HG03469 (cell line): ENCODE results near the gene STRIT1.

Source experiments
- ATAC-seq: cut with Tn5 transposase; IDR thresholded peaks from one replicate; pipeline ENCODE4 v1.9.1; 2021; ENCODE audit warnings: mild to moderate bottlenecking, moderate library complexity, moderate number of reproducible peaks; ENCODE audit not compliant: unreplicated experiment

STRIT1 gene

DNA sequence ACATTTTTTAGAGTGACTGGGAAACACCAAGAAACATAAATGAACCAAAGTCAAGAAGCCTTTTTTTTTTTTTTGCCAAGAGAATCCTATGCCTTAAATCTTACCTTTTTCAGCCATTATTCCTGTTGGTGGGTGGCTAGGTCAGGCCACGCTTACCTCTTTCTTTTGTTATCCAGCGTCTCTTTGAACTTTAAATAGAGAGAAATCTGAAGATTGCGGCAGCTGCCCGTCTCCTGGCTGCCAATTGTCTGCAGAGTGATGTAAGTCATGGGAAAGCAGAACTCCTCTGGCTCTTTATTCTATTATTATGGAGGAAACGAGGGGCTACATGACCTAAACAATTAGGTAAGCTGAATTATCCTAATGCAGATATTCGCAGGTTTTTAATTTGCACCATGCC lies at the start of gene STRIT1:
TSS of gene STRIT1 (minus strand) at position 168 of the 400 bp plus-strand sequence.
- no peak for ATAC-seq

GRCh38 chr3:155342344-155342743 lies 48.9 kb upstream of the STRIT1 start:
- ATAC-seq: no peak

DNA sequence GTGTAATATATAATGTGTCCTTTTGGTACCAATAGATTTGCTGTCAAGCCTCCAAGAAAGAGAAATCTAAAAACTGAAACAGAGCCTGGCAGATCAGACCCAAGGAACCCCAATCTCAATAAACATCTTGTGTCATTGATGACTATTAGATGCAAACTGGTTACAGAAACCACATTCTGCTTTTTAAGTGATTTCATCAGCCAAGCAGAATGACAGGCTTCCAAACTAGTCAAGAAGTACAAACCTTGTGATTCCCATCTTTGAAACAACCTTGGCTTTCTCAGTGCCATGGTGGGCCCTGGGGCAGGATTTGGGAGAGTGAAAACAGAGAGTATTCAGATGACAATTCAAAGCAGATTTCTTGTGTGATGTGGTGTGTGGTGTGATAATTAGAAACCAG lies 45.6 kb upstream of the STRIT1 start:
- no peak for ATAC-seq

- ATAC-seq: peak; percentile 36
Measured at GRCh38 chr3:155335724-155336354, 42.4 kb upstream of the STRIT1 start.

DNA sequence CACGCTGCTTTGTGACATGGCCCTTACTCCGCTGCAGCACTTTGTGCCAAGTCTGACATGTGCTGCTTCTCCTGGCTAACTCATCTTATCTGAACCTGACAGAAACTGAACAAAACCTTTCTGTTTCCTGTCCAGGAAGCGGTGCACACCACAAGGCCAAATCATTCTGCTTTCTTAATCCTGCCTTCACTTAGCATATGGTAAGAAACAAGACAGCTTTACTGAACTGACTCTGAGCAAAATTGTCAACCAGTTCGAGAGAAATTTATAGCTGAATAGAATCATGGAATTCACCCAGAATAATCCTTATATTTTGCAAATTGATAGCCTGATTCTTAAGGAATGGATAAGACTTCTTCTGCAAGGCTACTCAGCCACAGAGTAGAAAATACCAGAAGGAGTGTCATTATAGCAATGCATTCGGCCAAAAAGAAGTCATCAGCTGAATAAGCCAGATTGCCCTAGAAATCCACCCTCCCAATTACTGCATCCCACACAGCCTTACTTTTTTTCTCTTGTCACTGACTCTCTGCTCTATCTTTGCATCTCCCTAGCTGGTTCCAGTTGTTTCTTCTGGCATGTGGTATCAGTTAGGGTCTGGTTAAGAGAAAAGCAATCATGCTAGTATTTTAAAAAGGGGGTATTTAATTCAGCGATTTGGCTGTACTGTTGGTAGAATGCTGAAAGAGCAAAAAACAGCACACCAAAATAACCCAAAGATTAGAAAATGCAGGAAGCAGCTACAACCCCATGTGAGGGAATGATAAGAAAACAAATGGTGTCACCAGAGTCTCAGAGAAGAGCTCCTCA lies 41.6 kb upstream of the STRIT1 start:
- ATAC-seq: peak; percentile 96

GRCh38 chr3:155334215-155334913 lies 40.9 kb upstream of the STRIT1 start:
- ATAC-seq: no peak

DNA sequence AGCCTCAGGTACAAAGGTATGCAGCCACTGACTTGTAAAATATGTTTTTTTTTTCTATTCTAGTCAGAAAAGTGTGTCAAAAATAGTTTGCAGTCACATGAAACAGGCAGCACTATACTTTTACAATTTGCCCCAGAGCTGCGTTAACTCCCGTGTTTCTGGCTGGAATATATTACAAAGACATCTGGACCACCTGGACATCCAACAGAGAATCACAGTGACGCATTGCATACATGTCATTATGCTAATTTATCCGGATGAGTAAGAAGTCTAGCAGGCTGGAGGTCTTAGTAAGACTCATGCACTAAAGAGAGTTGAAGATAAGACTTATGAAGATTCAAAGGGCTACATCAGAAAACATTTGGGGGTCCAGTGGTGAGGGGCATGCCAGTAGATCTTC lies 39.2 kb upstream of the STRIT1 start:
- ATAC-seq: no peak

GRCh38 chr3:155331078-155331477 lies 37.6 kb upstream of the STRIT1 start:
- no peak for ATAC-seq

- no peak for ATAC-seq
Measured at GRCh38 chr3:155330370-155330769, 36.9 kb upstream of the STRIT1 start.

- no peak for ATAC-seq
Measured at GRCh38 chr3:155329513-155330048, 36.1 kb upstream of the STRIT1 start.

GRCh38 chr3:155327871-155328270 lies 34.4 kb upstream of the STRIT1 start:
- no peak for ATAC-seq

DNA sequence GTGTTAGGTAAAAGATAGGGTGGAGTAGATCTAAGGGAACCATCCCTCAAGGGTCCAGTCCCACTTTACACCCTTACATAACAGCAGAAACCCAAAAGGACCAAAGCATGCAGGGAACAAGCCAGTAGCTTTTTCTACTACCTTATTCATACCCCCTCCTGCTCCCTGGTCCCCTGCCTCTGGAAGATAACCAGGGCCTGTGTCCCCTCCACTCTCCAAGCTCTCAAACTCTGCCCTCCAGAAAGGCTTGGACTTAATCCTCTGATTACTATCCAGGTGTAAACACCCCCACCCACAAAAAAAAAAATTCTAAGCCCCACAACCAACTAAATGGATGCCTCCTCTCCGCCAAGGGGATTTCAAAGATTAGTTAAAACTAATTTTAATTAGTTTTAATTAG lies 33.9 kb upstream of the STRIT1 start:
- ATAC-seq: no peak

DNA sequence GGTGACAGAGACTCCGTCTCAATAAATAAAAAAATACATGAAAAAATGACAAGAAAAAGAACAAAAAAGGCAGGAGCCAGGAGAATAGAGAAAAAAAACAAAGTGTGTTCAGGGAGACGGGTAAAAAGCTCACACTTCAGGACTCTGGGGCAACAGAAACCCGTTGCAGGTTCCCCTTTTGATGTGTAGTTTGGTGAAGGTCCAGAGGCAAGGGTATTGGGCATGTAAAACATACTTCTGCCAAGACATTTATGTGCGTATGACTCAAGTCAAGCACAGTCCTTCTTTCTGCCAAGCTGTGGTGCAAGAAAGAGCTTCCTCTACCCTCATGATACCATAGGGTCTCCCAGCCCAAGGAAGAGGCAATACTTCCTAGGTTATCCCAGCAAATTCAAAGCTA lies 33.4 kb upstream of the STRIT1 start:
- ATAC-seq: no peak

- ATAC-seq: no peak
Measured at GRCh38 chr3:155326244-155326643, 32.8 kb upstream of the STRIT1 start.

GRCh38 chr3:155325263-155325835 lies 31.9 kb upstream of the STRIT1 start:
- no peak for ATAC-seq

GRCh38 chr3:155323063-155323666 lies 29.7 kb upstream of the STRIT1 start:
- peak; percentile 90 for ATAC-seq

DNA sequence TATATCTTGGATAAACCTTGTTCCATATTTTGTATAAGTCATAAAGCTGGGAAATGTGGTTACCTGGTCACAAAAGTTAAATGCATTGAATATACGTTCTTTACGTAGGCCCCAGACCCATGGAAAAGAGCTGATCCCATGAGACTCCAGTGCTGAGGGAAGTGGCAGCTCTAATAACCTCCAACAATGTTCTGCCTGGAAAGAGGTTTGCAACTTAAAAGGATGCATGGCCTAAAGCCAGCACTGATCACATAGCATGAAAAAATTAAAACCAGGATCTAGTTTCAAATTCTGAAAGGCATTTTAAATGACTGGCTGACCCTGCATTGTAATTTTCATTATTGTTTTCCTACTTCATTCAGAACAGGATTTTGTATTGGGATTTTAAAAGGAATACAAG lies 27.9 kb upstream of the STRIT1 start:
- no peak for ATAC-seq

DNA sequence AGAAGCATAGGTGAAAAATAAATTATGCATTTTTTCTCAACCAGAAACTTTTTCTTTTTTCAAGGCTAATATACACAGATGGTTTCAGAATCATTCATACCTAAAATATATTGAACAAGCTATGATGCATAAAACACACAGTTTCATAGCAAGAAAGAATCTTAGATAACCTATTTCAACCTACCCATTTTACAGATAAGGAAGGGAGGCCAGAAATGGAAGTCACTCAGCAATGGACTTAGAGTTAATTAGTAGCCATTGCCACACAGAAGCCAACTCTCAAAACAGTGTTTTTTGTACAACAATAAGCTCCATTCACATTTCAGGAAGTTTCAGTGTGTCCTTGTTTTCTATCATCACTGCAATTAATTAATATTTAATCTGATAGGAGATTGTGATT lies 27.5 kb upstream of the STRIT1 start:
- ATAC-seq: no peak

- ATAC-seq: no peak
Measured at GRCh38 chr3:155318740-155319139, 25.3 kb upstream of the STRIT1 start.

DNA sequence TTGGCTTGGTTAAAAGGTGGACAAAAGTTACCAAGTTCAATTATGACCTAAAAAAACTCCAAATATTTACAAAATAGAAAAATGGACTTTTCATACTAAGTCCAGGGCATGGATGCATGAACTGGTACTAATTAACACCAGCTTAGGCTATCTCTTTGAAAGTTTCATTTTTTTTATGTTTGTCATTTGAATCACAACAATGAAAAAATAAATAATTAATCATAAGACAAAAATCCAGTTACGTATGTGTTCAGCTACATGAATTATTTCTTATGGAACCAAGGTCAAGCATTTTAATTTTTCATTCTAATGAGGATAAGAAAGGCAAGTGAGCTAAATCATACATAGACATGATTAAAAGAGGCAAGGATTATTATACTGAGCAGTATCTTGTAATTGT lies 23.7 kb upstream of the STRIT1 start:
- ATAC-seq: no peak

DNA sequence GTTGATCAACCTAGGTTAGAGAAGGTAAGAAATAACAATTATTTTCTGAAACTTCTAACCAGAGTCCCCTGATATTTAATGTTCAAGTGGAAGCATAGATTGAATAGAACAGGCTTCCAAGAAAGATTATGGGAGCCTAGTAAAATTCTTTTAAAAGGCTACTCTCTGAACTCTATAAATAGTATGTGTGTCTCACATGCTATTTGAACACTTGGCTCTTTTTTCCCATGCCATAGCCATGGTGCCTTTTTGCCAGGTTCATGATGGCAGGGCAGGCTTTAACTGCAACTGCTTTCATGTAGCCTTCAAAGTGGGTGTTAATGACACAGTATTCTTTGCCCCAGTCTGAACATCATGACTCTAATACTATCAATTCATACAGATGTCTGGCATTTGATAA lies 22.9 kb upstream of the STRIT1 start:
- no peak for ATAC-seq
